Osteocyte (in vitro differentiated cells): ENCODE data around the gene COG7. TPM values are rescaled to one million over a fixed set of nuclear protein-coding genes. Genes with fewer than 3 reads are reported as not detected.

Source experiments
- DNase-seq: peaks from one replicate; pipeline ENCODE4 v3.0.0; 2021; ENCODE audit warnings: mixed read lengths; ENCODE audit not compliant: unreplicated experiment; ENCODE audit errors: extremely low spot score
- H3K27ac Mint-ChIP-seq: one replicate; pipeline ENCODE4 v1.8.0; 2021; ENCODE audit warnings: mild to moderate bottlenecking, mixed read lengths; ENCODE audit not compliant: unreplicated experiment
- H3K27me3 Mint-ChIP-seq: one replicate; pipeline ENCODE4 v1.8.0; 2021; ENCODE audit warnings: mixed read lengths; ENCODE audit not compliant: unreplicated experiment
- H3K36me3 Mint-ChIP-seq: one replicate; pipeline ENCODE4 v1.8.0; 2021; ENCODE audit warnings: mixed read lengths; ENCODE audit not compliant: unreplicated experiment
- H3K4me1 Mint-ChIP-seq: one replicate; pipeline ENCODE4 v1.8.0; 2021; ENCODE audit warnings: mixed read lengths; ENCODE audit not compliant: unreplicated experiment
- H3K4me3 Mint-ChIP-seq: one replicate; pipeline ENCODE4 v1.8.0; 2021; ENCODE audit warnings: mild to moderate bottlenecking, moderate library complexity, mixed read lengths; ENCODE audit not compliant: unreplicated experiment
- H3K9me3 Mint-ChIP-seq: one replicate; pipeline ENCODE4 v1.8.0; 2021; ENCODE audit warnings: mixed read lengths; ENCODE audit not compliant: unreplicated experiment
- CTCF ChIP-seq: fragments of 200-600 bp; sonication (generic); IDR thresholded peaks from 2 replicates; pipeline ENCODE4 v1.5.0; 2021; ENCODE audit warnings: antibody characterized with exemption, mild to moderate bottlenecking, moderate library complexity
- total RNA-seq: library from RNA; stranded (reverse); gene quantifications from 2 replicates; pipeline ENCODE4 v1.2.1, GENCODE V29; 2021

Gene COG7
- total RNA-seq, 1 donor from 2014 or later, result 25.4 TPM

DNA sequence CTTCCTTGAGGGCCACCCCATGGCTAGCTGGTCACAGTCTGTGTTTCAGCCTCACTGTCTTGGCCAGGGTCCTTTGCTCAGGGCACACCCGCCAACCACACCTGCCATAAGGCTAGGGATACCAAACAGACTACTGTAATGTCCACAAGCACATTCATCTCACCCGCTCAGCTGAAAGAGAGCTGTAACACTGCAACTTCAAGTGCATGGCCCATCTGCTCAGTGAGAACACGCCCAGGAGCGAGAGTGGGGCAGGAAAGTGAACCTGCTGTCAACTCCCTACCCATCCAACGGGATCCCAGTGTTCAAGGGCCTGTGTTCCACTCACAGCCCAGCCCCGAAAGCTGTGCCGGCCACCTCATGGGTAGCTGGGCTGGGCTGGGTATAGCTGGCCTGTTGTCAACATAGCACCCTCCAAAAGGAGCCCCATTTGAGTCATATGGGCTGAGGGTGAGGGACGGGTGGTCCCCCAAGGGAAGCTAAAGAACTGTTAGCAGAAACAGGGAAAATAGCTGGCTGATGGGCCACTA is 95.2 kb downstream of the COG7 start:
- Mint-ChIP-seq H3K9me3 (no peaks in the 10 kb centered on the region), H3K4me3 (no peak overlapping the region), H3K36me3 (no peaks in the 10 kb centered on the region), H3K27me3 (no peaks in the 10 kb centered on the region), H3K27ac (no peak overlapping the region), H3K4me1 (no peaks in the 10 kb centered on the region)
- TF ChIP-seq CTCF, result no peak
- DNase-seq, result no peak

- no peak for TF ChIP-seq CTCF
- H3K27me3 Mint-ChIP-seq, result no peaks in the 10 kb centered on the region
These were observed 96.0 kb downstream of the COG7 start for GRCh38 chr16:23356941-23357340.

DNA sequence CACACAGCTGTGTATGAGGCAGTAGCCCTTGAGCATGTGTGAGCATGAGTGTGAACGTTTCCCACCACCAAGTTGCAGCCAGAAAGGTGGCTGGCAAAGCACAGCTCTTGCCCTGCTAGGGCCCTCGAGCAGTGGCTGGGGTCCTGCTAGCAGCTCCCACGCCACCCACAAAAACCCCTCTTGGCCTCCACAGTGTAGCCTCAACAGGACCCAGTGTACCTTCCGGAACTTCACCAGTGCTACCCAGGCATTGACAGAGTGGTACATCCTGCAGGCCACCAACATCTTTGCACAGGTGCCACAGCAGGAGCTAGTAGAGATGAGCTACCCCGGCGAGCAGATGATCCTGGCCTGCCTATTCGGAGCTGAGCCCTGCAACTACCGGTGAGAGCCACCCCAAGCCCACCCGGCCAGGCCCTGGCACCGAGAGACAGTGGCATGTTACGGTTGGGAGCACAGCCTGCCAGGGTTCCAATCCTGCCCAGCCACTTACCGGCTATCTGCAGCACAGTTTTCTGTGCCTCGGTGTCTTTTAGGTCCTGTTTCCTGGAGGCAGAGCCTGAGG is 97.8 kb downstream of the COG7 start:
- Mint-ChIP-seq H3K36me3 (no peaks in the 10 kb centered on the region), H3K9me3 (no peaks in the 10 kb centered on the region), H3K4me1 (no peaks in the 10 kb centered on the region), H3K4me3 (no peak overlapping the region), H3K27ac (no peak overlapping the region), H3K27me3 (no peaks in the 10 kb centered on the region)
- no peak for TF ChIP-seq CTCF
- DNase-seq, result no peak

More at GRCh38 chr16:23356941-23357340, 96.0 kb downstream of the COG7 start:
- no peaks in the 10 kb centered on the region for H3K9me3 Mint-ChIP-seq
- H3K4me3 Mint-ChIP-seq, result no peak overlapping the region
- DNase-seq, result no peak
- no peaks in the 10 kb centered on the region for H3K36me3 Mint-ChIP-seq
- H3K27ac Mint-ChIP-seq, result no peak overlapping the region
- H3K4me1 Mint-ChIP-seq, result no peaks in the 10 kb centered on the region

DNA sequence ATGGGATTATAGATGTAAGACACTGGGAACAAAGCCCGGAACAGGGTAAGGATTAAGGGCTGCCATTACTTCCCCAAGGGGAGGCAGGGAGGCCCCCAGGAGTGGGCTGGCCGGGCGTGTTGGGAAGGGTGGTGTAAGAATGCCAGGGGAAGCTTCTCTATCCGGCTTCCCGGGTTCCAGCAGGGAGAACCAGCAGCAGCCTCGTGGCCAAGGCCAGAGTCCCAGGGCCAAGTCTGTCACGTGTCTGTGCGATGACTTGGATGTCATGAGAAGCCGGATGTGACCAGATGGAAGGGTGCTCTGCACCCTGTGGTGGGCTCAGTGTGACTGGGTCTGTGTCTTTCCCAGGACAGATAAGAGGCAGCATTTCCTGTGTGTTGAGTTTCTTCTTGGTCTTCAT is 98.7 kb downstream of the COG7 start:
- DNase-seq, result no peak
- no peak overlapping the region for H3K4me3 Mint-ChIP-seq
- no peaks in the 10 kb centered on the region for H3K4me1 Mint-ChIP-seq
- H3K36me3 Mint-ChIP-seq, result no peaks in the 10 kb centered on the region
- no peaks in the 10 kb centered on the region for H3K27me3 Mint-ChIP-seq
- H3K27ac Mint-ChIP-seq, result no peak overlapping the region
- TF ChIP-seq CTCF, result no peak
- no peaks in the 10 kb centered on the region for H3K9me3 Mint-ChIP-seq

GRCh38 chr16:23353440-23353839 is 99.5 kb downstream of the COG7 start:
- Mint-ChIP-seq H3K4me1 (no peaks in the 10 kb centered on the region), H3K27ac (no peak overlapping the region), H3K36me3 (no peaks in the 10 kb centered on the region), H3K9me3 (no peaks in the 10 kb centered on the region), H3K27me3 (no peaks in the 10 kb centered on the region), H3K4me3 (no peak overlapping the region)
- no peak for TF ChIP-seq CTCF
- no peak for DNase-seq
